GM19193 (cell line): ENCODE data around the gene TMEM63B.

Experiments
- POLR2A ChIP-seq: IDR thresholded peaks from 4 replicates; pipeline ENCODE4 v1.6.1; 2011; ENCODE audit not compliant: insufficient read depth, insufficient read length; ENCODE audit errors: extremely low read depth

TMEM63B gene

DNA sequence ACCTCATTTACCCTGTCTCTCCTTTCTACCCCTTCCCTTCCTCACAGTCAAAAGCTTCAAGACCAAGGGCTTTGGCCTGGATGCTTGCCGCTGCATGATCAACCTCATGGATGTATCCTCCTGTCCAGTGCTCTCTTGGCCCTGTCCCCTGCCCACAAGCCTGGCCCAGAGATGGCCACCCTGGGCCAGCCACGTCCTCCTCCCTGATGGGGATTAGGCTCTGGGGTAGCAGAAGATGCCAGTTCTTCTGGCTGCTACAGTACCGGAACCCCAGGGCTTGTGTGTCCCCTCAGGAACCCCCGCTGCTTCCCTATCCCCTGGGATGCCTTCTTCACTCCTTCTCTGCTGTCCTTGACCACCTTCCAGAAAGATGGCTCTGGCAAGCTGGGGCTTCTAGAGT, 53.5 kb downstream of the TMEM63B start:
- no peak for TF ChIP-seq POLR2A

DNA sequence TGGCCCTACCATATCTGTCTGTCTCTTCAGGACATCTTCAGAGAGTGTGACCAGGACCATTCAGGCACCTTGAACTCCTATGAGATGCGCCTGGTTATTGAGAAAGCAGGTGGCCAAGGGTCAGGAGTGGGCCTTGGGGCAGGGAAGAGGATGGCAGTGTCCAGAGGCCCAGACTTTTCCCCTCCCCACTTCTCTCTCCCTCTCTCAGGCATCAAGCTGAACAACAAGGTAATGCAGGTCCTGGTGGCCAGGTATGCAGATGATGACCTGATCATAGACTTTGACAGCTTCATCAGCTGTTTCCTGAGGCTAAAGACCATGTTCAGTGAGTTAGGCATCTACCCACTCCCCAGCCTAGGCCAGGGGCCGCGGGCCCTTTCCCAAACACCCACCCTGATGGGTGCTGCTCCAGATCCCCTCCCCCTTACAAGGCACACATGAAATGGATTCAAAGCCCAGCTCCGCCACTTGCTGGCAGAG, 55.6 kb downstream of the TMEM63B start:
- TF ChIP-seq POLR2A, result no peak

DNA sequence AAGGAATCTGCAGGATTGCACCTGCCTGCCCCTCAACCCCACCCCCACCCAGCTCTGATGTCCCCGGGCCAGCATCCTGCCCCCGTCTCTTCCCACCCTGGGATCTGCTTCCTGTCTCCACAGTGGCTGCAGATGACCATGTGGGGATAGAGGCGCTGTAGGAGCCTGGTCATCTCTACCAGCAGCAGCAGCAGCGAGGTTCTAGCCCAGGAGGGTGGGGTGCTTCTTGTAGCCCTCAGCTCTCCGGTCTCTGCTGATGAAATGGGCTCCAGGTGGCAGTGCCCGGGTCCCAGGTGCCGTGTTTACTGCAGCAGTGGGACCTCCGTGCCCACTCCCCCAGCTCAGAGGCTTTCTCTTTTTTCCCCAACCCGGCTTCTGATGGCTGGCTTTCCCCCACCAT, 56.4 kb downstream of the TMEM63B start:
- no peak for TF ChIP-seq POLR2A

DNA sequence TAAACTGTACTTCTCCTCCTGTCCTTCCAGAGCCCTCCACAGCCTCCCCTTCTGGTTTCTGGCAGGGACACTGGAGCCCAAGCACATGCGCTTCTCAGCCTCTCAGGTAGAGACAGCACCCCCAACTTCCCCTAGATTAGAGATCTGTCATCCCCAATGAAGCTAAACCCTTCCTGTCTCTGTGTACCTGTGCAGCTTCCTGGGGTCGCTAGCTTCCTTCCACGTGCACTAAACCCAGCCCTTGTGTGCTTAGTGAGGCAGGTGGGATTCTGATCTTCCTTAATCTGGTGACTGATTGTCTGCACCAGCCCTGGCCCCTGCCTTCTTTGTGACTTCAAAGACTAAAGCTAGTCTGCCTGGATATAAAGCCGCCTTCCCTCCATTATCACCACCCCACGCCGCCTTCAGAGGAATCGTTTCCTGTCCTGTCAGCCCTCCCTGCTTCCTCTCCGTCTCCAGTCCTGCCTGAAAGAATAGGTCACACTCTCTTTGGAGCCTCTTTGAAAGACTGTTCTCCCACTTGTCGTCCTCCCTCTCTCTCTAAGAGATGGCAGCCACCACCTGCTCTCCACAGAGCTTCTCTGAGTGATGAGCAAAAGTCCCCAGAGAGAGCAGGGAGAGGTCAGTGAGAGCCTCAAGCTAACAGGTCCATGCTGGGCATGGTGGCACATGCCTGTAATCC, 58.7 kb downstream of the TMEM63B start:
- no peak for TF ChIP-seq POLR2A

DNA sequence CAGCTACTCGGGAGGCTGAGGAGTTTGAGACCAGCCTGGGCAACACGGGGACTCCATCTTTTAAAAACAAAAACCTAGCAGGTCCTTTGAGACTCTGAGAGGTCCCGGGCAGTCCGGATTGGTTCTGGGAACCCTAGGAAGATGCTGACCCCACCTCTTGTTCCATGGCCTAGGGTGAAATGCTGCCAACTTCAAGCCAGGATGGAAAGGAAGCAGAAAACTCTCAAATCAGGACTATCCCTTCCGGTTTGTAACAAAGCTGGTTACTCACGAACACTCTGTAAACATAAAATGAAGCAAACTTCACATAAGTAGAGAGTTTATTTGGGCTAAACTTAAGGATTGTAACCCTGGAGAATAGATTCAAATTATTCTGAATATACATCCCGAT, 59.3 kb downstream of the TMEM63B start:
- no peak for TF ChIP-seq POLR2A

DNA sequence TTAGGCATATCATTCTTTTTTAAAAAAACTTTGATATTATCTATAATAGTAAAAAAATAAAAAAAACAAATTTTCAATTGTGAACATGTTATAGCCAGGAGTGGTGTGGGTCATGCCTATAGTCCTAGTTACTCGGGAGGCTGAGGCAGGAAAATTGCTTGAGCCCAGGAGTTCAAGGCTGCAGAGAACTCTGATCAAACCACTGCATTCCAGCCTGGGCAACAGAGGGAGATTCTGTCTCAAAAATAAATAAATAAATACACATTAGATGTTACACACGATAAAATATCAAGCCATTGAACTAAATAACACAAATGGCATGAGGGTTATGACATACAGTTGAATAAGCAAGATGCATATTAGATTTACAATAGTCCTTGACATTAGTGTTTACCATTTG, 61.5 kb downstream of the TMEM63B start:
- TF ChIP-seq POLR2A, result no peak

DNA sequence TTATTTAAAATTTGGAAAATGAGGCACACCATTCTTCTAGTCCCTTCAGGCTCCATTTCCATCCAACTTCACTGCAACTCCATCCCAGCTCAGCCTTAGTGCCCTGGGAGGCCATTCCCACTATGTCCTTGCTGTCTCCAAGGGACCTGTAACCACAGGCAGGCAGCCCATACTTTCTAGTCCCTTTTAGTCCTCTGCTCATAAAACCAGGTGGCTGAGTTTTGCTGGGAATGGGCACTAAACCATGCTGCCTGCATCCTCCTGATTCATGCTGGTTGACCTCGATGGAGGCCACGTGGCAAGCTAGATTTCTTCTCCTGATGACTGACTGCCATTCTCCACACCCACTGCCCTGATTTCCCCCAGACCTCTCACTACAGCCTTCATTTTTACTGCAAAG, 61.9 kb downstream of the TMEM63B start:
- no peak for TF ChIP-seq POLR2A

DNA sequence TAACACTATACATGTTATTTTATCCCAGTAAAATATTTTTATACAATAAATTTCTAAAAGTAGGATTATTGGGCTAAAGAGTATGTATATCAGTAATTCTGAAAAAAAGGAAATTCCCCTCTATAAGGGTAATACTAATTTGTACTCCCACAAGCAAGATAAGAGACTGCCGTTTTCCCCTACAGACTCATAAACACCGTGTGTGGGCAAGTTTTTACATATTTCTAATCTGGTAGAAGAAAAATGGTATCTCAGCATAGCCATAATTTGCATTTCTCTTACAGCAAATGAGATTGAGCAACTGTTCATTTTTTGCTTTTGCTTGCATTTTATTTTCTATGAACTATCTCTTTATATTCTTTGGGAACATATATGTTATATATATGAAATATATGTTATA, 63.4 kb downstream of the TMEM63B start:
- no peak for TF ChIP-seq POLR2A

DNA sequence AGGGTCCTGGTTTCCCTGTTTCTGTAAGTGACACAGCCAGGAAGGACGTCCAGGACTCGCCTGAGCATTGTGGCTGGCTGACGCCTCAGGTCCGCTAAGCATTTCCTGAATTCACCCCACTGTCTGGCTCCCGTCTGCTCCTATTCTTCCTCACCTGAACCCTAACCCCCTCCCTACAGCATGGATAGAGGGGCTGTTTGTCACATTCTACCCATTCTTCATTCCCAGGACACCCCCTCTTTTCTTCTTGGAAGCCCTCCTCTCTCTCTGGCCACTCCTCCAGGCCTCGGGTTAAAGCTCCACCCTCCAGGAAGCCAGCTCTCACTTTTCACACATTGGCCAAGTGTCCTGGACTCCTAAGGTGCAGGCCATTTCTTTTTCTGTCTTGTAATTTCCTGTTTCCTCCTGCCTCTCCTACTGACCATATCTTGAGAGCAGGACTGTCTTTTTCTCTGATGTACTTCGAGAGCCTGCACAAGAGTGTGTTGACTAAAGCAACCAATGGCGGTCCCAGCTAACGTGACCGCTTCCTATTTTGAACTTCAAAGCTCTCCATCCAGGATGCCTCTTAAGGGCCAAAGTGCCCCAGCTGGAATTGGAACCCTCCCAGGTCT, 65.2 kb downstream of the TMEM63B start:
- TF ChIP-seq POLR2A, result no peak

DNA sequence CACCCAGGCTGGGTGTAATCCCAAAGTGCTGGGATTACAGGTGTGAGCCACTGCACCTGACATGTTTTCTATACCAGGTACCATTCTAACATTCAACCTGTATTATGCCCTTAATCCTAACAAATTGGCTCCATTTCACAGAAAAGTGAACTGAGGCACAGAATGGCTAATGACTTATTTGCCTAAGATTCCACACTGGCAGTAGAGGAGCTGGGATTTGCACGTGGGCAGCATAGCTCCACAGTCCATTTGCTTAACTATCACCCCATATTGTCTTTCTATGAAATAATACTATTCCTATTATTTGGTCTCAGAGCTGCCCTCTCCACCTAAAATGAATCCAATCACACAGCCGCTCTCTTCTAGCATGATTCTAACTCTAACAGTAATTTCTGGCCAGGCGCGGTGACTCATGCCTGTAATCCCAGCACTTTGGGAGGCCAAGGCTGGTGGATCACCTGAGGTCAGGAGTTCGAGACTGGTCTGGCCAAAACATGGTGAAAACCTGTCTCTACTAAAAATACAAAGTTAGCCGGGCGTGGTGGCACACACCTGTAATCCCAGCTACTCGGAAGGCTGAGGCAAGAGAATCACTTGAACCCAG, 66.1 kb downstream of the TMEM63B start:
- TF ChIP-seq POLR2A, result no peak

DNA sequence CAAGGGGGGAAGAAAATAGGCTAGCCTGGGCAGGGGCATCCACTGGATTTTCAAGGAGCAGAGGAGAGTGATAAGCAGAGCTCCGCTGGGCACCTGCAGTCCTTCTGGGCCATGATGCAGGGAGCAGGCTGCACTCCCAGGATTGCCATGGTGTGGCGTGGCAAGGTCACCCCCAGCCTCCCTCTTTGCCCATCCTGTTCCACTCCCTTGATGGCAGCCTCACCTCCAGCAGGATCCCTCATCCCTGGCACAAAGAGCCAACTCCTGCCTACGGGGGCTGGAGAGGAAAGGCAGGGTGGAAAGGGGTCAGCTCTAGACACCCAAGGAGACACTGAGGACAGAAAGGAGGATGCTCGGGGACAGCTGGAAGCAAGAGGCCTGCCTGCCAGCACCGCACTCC, 67.0 kb downstream of the TMEM63B start:
- no peak for TF ChIP-seq POLR2A

DNA sequence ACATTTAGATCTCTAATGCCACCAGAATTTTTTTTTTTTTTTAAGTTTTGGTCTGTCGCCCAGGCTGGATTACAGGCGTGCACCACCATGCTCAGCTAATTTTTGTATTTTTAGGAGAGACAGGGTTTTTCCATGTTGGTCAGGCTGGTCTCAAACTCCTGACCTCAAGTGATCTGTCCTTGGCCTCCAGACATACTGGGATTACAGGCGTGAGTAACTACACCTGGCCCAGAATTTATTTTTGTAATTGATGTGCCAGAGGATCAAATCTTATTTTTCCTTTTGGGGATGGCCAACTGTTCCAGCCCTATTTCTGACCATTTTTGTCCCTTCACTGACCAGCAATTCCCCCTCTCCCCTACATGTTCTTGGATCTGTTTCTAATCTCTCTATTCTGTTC, 71.3 kb downstream of the TMEM63B start:
- no peak for TF ChIP-seq POLR2A

DNA sequence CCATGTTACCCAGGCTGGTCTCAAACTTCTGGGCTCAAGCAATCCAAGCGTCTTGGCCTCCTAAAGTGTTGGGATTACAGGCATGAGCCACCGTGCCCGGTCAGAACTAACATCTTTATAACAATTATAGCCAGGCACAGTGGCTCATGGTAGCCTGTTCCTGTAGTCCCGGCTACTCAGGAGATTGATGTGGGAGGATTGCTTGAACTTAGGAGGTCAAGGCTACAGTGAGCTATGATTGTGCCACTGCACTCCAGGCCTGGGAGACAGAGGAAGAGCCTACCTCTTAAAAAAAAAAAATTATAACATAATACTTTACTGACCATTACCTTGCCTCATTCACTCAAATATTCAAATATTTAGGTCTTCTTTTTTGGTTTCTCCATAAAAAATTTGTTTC, 72.5 kb downstream of the TMEM63B start:
- TF ChIP-seq POLR2A, result no peak

DNA sequence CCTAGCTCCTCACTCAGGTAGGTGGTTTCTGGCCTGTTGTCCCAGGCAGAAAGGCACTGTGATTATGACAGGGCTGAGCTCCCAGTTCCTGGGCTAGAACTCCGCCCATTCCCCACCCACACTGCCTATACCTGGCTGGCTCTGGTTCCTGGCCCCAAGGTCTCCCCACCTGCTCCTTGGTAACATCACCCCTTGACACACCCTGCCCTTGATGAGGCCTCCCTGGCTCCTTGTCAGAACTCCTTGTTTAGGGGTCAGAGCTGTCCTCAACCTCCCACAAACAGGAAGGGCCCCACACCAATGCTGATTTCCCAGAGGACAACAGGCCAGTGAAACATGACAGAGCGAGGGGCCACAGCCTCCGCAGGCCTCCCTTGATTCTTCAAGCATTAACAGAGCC, 73.8 kb downstream of the TMEM63B start:
- TF ChIP-seq POLR2A, result no peak

DNA sequence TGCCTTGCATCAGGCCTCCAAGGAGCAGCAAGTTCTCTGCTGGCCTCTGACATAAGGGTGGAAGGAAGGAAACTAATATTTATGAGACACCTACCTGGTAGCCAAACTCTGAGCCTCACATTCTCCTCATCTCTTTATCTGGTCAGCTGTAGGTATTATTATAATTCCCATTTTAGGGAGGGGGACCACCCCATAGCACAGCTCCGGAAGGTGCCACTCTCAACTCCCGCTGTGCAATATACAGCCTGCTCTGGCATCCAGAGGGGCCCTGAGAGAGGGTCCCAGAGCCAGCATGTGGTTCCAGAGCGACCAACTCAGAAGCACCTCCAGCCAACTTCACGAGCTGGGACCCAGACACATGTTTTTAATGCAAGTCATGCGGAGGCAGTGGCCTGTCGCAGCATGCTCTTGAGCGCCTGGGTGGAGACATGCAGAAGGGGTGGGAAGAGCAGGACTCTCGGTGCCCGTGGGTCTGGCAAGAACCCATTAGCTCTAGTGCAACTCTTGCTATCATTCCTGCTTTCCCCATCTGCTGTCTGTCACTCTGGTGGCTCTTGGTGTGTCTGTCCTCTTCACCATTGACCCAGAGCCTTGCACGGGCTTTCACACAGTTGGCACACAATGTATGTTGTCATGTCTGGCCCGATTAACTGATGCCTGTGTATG, 74.4 kb downstream of the TMEM63B start:
- no peak for TF ChIP-seq POLR2A
